ENCODE data around the gene PIEZO1.
A peak's percentile ranks its signal among the peaks of the same experiment; 100 is the strongest.

Gene PIEZO1

GRCh38 chr16:88810166-88810911 lies 25.3 kb upstream of the PIEZO1 start:
- peak in 1 of 2 donors; percentile 62 for DNase-seq
- ATAC-seq, result peak; percentile 30
- Mint-ChIP-seq H3K27me3 (no peaks in the 10 kb centered on the region), H3K9me3 (no peaks in the 10 kb centered on the region), H3K4me3 (peak overlapping the region; percentile 98 to 99), H3K27ac (peak overlapping the region; percentile 93 to 99), H3K4me1 (peaks cover 70% of the 10 kb centered on the region)

- H3K4me1 Mint-ChIP-seq, result peaks cover 76% of the 10 kb centered on the region
- ATAC-seq (no peak), DNase-seq (no peak)
- peak overlapping the region in 1 of 2 donors; percentile 99 for H3K27ac Mint-ChIP-seq
- H3K9me3 Mint-ChIP-seq, result no peaks in the 10 kb centered on the region
- peak overlapping the region; percentile 98 to 99 for H3K4me3 Mint-ChIP-seq
- H3K27me3 Mint-ChIP-seq, result no peaks in the 10 kb centered on the region
Measured at GRCh38 chr16:88809676-88810165, 24.7 kb upstream of the PIEZO1 start.

DNA sequence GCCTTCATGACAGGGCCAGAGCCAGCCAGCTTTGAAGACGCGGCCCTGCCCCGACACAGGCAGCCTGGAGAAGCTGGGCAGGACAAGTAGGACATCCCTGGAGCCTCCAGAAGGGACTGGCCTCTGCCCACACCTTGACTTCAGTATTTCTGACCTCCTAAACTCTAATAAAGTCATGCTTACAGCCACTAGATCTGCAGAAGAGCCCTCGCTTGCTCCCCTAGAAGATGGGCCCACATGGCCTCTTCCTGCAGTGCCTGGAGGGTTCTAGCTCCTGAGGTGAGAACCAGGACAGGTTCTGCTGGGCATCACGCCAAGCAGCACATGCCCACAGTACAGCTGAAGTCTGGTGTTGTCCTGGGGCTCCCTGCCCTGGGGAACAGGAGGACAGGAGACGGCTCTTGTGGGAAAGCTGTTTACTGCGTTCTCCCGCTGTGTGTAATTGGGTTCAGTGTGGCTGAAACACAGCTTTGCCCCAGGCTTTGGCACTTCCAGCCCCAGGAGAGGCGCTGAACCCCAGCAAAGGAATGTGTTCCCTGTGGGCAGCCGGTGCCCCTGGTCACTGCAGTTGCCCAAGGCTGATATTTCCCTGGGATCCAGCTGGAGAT lies 24.2 kb upstream of the PIEZO1 start:
- peaks cover 81% of the 10 kb centered on the region for H3K4me1 Mint-ChIP-seq
- H3K27me3 Mint-ChIP-seq, result no peaks in the 10 kb centered on the region
- peak overlapping the region in 1 of 2 donors; percentile 94 for H3K27ac Mint-ChIP-seq
- DNase-seq (no peak), ATAC-seq (no peak)
- peak overlapping the region; percentile 98 to 99 for H3K4me3 Mint-ChIP-seq
- no peaks in the 10 kb centered on the region for H3K9me3 Mint-ChIP-seq

GRCh38 chr16:88807626-88808453 lies 22.8 kb upstream of the PIEZO1 start:
- peak overlapping the region in 1 of 2 donors; percentile 49 for H3K4me3 Mint-ChIP-seq

GRCh38 chr16:88807142-88807625 lies 22.2 kb upstream of the PIEZO1 start:
- H3K27me3 Mint-ChIP-seq, result no peaks in the 10 kb centered on the region
- peaks cover 73% of the 10 kb centered on the region for H3K4me1 Mint-ChIP-seq
- no peaks in the 10 kb centered on the region for H3K9me3 Mint-ChIP-seq
- DNase-seq, result no peak
- H3K4me3 Mint-ChIP-seq, result peak overlapping the region in 1 of 2 donors; percentile 39
- peak overlapping the region in 1 of 2 donors; percentile 86 for H3K27ac Mint-ChIP-seq
- no peak for ATAC-seq

More at GRCh38 chr16:88807626-88808453, 22.8 kb upstream of the PIEZO1 start:
- Mint-ChIP-seq H3K27me3 (no peaks in the 10 kb centered on the region), H3K4me1 (peaks cover 78% of the 10 kb centered on the region), H3K27ac (peak overlapping the region in 1 of 2 donors; percentile 94), H3K9me3 (no peaks in the 10 kb centered on the region)
- ATAC-seq (no peak), DNase-seq (no peak)

- Mint-ChIP-seq H3K4me3 (peak overlapping the region; percentile 9 to 39), H3K9me3 (no peaks in the 10 kb centered on the region), H3K4me1 (peaks cover 72% of the 10 kb centered on the region), H3K27me3 (no peaks in the 10 kb centered on the region), H3K27ac (peak overlapping the region in 1 of 2 donors; percentile 86)
- ATAC-seq, result no peak
- no peak for DNase-seq
Measured at GRCh38 chr16:88806491-88807111, 21.6 kb upstream of the PIEZO1 start.

- DNase-seq, result no peak
- Mint-ChIP-seq H3K4me3 (peak overlapping the region in 1 of 2 donors; percentile 39), H3K4me1 (peaks cover 76% of the 10 kb centered on the region), H3K27me3 (no peaks in the 10 kb centered on the region), H3K27ac (peak overlapping the region in 1 of 2 donors; percentile 74), H3K9me3 (no peaks in the 10 kb centered on the region)
- no peak for ATAC-seq
Measured at GRCh38 chr16:88805887-88806393, 20.9 kb upstream of the PIEZO1 start.

DNA sequence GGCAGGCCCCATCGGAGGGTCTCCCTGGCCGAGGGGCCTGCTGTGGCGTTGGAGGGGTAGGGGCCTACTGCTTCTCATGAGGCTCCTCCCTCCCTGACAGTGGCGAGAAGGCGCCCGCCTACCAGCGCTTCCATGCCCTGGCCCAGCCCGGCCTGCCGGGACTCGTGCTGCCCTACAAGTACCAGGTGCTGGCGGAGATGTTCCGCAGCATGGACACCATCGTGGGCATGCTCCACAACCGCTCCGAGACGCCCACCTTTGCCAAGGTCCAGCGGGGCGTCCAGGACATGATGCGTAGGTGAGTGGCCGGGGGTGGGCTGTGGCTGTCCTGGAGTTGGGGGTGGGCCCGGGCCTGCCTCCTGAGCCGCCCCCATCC lies 20.3 kb upstream of the PIEZO1 start:
- Mint-ChIP-seq H3K27me3 (no peaks in the 10 kb centered on the region), H3K27ac (no peak overlapping the region), H3K4me3 (peak overlapping the region; percentile 86 to 93), H3K4me1 (peaks cover 76% of the 10 kb centered on the region), H3K9me3 (no peaks in the 10 kb centered on the region)
- ATAC-seq (no peak), DNase-seq (no peak)

DNA sequence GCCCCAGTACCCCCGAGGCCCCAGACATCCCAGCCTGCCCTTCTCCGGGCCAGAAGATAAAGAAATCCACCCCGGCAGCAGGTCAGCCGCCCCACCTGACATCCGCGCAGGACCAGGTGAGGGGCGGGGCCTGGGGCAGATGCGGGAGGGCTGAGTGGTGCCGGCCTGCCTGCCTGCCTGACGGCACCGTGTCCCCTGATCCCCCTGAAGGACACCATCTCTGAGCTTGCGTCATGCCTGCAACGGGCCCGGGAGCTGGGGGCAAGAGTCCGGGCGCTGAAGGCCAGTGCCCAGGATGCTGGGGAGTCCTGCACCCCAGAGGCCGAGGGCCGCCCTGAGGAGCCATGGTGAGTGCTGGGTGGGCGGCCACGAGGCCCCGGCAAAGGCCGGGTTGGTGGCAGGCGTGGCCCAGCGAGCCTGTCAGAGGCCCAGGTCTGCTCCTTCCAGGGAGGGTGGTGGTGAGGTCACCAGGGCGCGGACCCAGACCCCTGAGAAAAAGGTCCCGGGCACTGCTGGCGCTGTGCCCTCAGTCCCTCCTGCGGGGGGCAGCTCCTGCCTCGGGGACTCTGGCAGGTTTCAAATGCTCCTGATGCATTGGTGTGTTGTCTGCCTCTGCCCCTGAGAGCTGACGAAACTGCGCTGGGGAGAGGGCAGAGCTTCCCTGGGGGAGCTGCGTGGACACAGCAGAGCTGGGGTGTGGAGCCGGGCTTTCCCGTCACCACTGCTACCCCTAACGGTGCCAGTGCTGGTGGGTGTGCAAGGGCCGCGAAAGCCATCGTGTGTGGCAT lies 19.7 kb upstream of the PIEZO1 start:
- H3K27ac Mint-ChIP-seq, result peak overlapping the region; percentile 52 to 54

GRCh38 chr16:88804173-88804551 lies 19.1 kb upstream of the PIEZO1 start:
- peaks cover 73% of the 10 kb centered on the region for H3K4me1 Mint-ChIP-seq

More for the DNA sequence above, 19.7 kb upstream of the PIEZO1 start:
- ATAC-seq (peak; percentile 46), DNase-seq (peak in 1 of 2 donors; percentile 60)
- Mint-ChIP-seq H3K4me3 (peak overlapping the region; percentile 86 to 93), H3K4me1 (peaks cover 76% of the 10 kb centered on the region), H3K9me3 (no peaks in the 10 kb centered on the region), H3K27me3 (no peaks in the 10 kb centered on the region)

DNA sequence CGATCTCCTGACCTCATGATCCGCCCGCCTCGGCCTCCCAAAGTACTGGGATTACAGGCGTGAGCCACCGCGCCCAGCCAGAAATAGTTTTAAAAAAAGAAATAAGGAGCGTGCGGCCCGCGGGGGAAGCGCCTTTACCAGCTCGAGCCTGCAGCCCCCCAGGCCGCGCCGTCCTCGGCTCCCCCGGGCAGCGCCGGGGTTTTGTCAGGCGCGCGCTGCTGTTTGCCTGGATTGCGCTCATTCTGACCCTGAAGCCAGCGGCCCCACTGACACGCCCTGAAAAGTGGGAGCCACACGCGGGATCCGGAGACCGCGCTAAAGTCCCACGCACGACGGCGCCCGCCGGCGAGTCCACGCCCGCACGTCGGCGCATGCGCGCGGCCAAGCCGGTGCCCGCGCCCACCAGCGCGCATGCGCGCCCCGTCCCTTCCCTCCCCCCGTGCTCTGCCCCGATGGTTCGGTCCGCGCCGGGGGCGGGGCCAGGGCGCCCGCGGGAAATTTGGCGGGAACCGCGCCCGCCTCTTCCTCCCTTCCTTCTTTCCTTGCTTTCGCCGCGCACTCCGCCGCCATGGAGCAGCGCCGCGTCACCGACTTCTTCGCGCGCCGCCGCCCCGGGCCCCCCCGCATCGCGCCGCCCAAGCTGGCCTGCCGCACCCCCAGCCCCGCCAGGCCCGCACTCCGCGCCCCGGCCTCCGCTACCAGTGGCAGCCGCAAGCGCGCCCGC lies 18.4 kb upstream of the PIEZO1 start, which contains the start of gene CDT1:
CDT1 (plus strand) TSS at position 526 of the 724 bp plus-strand sequence; CDS start at position 569, 43 bp downstream.
- ATAC-seq (peak; percentile 53), DNase-seq (peak; percentile 87 to 89)
- peak within 1 kb of the TSS; percentile 95 to 98 for H3K27ac Mint-ChIP-seq
- H3K9me3 Mint-ChIP-seq, result no peaks in the 10 kb centered on the region
- H3K27me3 Mint-ChIP-seq, result no peaks in the 10 kb centered on the region
- H3K4me3 Mint-ChIP-seq, result peak within 1 kb of the TSS; percentile 86 to 93
- peaks cover 66% of the 10 kb centered on the region for H3K4me1 Mint-ChIP-seq

More at GRCh38 chr16:88804173-88804551, 19.1 kb upstream of the PIEZO1 start:
- ATAC-seq (peak; percentile 7), DNase-seq (no peak)
- Mint-ChIP-seq H3K27ac (peak overlapping the region; percentile 52 to 54), H3K9me3 (no peaks in the 10 kb centered on the region), H3K4me3 (peak overlapping the region; percentile 86 to 93), H3K27me3 (no peaks in the 10 kb centered on the region)

- no peaks in the 10 kb centered on the region for H3K27me3 Mint-ChIP-seq
- peaks cover 36% of the 10 kb centered on the region for H3K4me1 Mint-ChIP-seq
- no peak for ATAC-seq
- H3K27ac Mint-ChIP-seq, result no peak overlapping the region
- H3K9me3 Mint-ChIP-seq, result no peaks in the 10 kb centered on the region
- no peak overlapping the region for H3K4me3 Mint-ChIP-seq
- DNase-seq, result no peak
Measured at GRCh38 chr16:88800277-88800592, 15.2 kb upstream of the PIEZO1 start.

DNA sequence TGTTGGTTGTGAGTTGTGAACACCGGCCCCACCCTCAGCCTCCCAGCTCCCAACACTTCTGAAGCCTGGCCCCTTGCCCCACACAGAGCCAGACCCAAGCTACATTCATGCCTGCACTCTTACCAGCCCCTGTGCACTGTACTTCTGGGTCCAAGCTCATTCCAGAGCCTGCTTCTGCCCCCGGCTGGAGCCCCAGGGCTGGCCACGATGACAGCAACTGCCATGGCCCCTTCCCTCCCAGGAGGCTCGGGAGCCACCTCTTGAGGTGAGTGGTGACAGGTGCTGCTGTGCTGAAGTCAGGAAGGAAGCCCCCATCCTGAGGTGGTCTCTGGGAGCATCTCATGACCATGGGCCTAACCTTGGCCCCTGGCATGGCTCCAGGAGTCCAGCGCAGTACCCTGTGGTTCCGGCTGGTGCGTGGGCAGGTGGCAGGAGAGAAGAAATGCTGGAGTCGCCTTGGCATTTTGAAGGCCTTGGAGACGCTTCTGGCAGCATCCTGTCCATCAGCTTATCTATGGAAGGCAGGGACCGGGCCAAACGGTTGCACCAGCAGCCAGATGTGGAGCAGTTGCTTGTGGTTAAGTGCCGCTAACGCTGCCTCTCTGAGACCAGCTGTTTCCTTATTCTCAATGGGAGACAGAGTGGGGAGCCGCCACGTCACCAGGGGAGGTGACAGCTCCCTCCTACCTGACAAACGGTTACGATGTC lies 14.7 kb upstream of the PIEZO1 start:
- ATAC-seq (no peak), DNase-seq (no peak)
- no peak overlapping the region for H3K4me3 Mint-ChIP-seq
- no peaks in the 10 kb centered on the region for H3K9me3 Mint-ChIP-seq
- H3K27me3 Mint-ChIP-seq, result no peaks in the 10 kb centered on the region
- peaks cover 36% of the 10 kb centered on the region for H3K4me1 Mint-ChIP-seq
- no peak overlapping the region for H3K27ac Mint-ChIP-seq
